Smooth muscle cell of the brain vasculature (primary cell): ENCODE measurements around the gene KHDC1L.
"Not testable (repeated sequence)": the region's sequence is repeated elsewhere in the genome, so short reads cannot be mapped to it uniquely, and the experiment has no call there.

Experiments
- DNase-seq: peaks from one replicate; pipeline ENCODE4 v3.0.0-alpha.2; 2012; ENCODE audit warnings: low read depth, low spot score

Gene KHDC1L

DNA sequence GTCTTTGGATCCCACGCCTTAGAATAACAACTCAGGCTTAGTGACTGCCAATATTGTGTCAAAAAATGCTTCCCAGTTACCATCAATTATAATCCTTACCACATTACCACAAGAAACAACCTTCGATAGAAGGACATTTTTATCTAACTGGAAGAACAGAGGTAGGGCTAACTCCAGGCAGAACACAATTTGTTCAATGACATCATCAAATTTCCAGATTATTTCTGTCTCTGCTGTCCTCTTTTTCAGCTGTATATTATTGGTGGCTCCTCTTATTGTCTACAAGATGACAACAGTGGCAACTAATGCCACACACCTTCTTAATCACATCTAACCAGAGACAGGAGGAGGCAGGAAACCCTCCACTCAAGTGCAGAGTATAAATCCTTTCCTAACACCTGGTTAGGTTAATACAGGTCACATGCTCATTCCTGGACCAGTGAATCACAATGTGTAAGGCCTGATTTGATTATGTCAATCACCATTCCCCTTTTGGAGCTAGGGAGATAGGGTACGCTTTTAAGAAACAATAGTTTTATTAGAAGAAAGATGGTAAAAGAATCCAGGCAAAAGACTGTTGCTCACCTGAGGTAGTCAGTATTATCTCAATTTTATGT, 18.0 kb downstream of the KHDC1L start:
- DNase-seq = no peak

DNA sequence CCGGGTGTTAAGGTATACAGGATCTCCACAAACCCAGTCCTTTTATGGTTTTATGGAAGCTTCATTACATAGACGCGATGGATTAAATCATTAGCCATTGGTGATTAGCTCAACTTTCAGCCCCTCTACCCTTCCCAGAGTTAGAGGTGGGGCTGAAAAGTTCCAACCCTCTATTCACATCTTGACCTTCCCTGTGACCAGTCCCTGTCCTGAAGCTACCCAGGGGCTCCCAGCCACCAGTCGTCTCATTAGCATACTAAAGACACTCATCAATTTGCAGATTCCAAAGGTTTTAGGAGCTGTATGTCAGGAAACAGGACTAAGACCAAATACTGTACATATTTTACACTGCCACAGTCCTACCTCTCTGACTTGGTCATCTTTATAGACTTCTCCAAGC, 21.0 kb downstream of the KHDC1L start:
- DNase-seq = no peak

DNA sequence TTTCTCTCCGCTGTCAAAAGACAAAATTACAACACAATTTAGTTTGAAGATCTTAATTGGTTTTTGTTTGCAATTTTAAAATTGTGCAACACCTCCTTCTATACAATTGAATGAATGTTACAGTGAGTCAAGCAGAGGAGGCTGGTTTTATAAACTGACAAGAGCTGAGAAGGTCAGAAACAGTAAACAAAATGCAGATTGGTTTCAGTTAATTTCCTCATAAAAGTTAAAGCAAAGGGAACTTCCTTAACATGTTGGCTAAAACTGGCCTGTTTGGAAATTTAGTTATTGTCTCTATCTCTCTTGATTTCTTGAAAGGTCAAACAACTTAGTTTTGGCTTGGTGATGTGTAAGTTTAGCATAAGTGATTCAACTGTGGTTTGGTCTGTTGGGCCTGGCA, 22.2 kb downstream of the KHDC1L start:
- no peak for DNase-seq

DNA sequence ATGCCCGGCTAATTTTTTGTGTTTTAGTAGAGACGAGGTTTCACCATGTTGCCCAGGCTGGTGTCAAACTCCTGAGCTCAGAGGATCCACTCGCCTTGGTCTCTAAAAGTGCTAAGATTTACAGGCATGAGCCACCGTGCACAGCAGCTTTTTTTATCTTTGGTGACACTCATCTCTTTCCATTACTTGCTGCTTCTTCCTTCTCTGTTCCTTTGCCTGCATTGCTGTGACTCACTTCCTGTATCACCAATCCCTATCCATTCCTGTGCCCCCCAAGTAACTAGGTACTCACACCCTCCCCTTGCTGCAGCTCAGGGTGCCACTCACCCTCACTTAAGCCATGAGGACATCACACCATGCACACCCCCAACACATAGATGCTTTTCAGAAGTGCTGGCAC, 24.6 kb downstream of the KHDC1L start:
- DNase-seq = no peak

DNA sequence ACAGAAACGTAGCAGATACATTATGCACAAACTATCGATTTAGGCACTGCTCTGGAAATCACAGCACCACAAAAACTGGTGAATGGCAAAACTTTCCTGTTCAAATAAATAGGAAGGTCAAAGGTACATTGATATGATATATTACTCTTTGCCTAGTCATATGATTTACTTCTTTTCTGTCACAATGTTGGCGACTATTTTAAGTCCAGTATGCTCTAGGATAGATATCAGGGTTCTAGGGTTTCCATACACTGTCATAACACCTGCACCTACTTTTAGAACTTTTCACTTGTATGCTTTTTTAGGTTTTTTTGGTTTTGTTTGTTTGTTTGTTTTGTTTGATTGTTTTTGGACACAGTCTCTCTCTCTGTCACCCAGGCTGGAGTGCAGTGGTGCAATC, 25.0 kb downstream of the KHDC1L start:
- DNase-seq = no peak

DNA sequence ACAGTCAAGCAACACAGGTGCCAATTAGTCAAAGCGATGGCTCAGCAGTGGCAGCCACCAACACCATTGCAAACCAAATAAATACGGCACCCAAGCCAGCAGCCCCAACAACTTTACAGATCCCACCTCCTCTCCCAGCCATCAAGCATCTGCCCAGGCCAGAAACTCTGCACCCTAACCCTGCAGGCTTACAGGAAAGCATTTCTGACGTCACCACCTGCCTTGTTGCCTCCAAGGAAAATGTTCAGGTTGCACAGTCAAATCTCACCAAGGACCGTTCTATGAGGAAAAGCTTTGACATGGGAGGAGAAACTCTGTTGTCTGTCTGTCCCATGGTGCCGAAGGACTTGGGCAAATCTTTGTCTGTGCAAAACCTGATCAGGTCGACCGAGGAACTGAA, 30.6 kb downstream of the KHDC1L start:
- DNase-seq = no peak

DNA sequence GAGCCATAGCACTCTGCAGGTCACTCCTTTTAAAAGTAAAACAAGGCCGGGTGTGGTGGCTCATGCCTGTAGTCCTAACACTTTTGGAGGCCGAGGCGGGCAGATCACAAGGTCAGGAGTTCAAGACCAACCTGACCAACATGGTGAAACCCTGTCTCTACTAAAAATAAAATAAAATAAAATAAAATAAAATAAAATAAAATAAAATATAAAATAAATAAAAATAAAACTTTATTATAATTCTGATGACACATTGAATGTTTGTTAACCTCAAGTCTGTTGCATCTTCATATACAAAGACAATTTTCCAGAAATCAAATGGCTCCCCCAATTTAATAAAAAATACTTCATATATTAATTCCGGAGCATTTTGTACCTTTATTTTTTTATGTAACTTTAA, 32.0 kb downstream of the KHDC1L start:
- DNase-seq = not testable (repeated sequence)

DNA sequence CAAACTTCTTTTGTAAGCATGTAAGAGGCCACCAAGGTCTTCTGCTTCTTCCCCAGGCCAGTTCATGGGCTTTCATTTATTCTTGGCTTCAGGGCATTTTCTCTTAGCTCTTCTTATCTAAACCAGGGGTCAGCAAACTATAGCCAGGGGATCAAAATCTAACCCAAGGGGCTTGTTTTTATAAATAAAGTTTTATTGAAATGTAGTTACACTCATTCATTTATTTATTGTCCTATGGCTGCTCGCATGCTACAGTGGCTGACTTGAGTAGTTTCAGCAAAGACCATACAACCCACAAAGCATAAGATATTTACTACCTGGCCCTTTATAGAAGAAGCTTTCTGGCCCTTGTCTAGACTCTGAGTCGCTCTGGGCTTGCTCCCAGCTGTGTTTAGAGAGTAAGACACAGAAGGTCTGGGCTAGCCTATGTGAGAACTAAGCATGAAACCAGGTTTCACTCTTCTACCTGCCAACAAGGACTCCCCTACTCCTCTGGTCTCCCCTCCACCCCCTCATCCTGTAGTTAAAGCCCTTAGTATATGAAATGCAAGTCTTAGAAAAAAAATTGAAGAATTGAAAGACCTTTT, 43.2 kb downstream of the KHDC1L start:
- DNase-seq = no peak

DNA sequence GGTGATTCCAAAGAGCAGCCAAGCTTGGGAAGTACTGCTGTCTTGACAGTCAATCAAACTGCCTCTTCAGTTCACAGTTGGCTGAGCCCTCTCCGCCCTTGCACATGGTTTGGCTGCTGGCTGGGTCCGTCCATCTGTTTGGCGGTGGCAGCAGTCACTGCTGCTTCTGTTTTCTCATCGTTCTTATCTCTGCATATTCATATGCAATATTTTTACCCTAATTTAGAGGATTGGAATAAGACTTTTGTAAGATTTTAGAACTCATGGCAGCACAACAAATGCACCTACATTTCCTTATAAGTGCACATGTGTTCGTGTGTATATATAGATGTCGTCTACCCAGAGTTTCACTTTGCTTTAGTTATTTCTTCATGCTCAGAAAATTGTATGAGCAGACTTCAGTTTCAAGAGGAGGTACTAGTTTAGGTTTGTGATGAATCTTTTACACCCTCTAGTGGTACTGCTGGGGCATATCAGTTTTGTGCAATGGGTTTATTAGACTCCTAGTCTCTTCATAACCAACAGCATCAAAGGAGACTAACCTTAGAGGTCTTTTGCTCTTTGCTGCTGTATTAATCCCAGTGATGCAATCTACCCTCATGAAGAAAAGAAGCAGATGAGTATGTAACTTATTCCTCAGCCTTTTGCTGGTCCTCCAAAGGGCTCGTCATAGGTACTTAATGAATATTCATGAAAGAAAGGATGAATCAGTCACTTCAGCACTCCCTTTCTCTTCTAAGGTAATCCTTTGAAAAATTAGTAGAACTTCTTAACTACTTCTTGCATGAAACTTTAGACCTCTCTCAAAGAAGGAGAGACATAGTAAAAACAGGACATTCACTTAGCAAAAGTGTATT, 44.3 kb downstream of the KHDC1L start:
- DNase-seq = peak; percentile 24

DNA sequence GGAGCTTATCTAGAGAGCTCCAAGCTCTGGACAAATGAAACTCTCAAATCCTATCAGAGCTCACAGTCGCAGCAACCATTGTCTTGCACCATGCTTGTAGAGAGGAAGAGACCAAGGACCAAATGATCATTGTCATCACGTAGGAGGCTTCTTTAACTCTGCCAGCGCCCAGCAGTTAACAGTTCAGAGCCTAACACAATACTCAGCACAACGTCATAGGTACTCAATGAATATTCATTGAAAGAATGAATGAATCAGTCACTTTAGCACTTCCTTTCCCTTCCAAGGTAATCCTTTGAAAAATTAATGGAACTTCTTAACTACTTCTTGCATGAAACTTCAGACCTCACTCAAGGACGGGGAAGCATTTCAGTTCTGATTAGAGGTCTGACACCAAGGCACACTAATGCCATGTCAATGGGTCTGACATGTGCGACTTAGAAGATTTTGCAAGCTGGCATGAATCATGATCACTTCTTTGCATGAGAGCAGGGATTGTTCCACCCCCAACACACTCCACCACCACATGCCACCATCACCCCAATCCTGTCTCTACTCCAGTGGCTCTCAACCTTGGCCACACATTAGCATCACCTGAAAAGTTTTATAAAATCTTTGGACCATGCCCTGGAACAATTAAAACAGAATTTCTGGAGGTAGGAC, 45.1 kb downstream of the KHDC1L start:
- no peak for DNase-seq

DNA sequence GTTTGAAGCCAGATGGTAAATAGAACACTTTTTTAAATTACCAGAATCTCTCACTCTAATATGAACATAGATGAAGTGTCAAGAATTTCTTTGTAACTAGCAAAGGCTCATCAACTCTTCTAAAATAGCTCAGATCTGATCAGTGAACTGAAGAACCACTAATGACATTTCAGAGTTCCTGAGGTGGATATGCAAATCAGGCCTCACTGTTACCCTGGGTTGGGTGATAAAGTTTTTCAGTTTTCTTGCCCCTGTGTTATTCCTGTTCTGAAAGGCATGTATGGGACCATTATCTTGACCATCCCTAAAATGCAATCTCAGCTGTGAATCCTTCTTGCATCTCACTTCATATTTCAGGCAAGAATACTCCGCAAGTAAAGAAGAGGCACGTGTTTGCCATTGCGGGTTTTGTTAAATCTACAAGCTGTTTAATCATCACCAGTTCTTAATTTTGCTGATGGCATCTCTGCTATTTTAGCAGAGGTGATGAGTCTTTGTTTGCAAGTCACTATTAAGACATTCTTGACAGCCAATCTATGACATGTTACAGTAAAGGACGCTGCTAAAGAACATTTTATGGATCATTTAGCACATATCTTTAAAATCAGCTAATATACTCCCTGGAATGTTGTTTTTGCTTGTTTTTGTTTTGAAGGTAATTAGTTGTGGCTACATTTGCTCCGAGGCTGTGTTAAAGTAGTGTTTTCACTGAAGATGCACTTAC, 47.9 kb downstream of the KHDC1L start:
- DNase-seq = no peak

DNA sequence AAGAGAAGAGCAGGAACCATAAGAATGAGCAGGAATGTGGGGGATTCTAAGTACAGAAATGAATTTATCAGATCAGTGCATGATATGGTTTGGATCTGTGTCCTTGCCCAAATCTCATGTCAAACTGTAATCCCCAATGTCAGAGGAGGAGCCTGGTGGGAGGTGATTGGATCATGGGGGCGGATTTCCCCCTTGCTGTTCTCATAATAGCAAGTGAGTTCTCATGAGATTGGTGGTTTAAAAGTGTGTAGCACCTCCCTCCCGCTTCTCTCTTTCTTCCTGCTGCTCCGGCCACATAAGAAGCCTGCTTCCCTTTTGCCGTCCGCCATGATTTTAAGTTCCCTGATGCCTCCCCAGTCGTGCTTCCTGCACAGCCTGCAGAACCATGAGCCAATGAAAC, 49.2 kb downstream of the KHDC1L start:
- no peak for DNase-seq

DNA sequence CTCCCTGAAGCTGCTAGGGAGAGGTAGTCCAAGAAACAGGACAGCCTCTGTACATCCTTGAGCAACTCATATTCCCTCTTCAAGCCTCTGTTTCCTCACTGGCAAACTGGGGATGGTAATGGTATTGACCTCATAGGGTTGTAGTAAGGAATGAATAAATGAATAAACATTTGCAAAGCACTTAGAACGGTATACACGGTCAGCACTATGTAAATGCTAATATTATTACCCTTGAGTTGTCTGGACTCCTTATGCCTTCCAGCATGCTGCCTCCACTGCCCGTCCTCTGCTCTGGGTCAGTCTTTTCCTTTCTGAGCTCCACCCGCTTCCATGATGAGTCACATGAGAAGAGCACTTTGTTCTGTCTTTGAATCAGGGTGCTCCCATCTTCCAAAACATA, 50.6 kb downstream of the KHDC1L start:
- no peak for DNase-seq
